H9 (cell line): ENCODE data around the gene GLS. TPM values are rescaled to one million over a fixed set of nuclear protein-coding genes. Genes with fewer than 3 reads are reported as not detected.

Experiments used
- DNase-seq: peaks from one replicate; pipeline ENCODE4 v3.0.0-alpha.2; 2017
- H2AFZ ChIP-seq: one replicate; pipeline ENCODE4 v1.6.1; 2013; ENCODE audit warnings: mild to moderate bottlenecking, low read length, control low read depth, moderate library complexity
- H2AK5ac ChIP-seq: 2 replicates; pipeline ENCODE4 v1.6.1; 2013; ENCODE audit warnings: low read length, control low read depth, mixed read lengths; ENCODE audit not compliant: insufficient read length
- H2BK120ac ChIP-seq: one replicate; pipeline ENCODE4 v1.6.1; 2013; ENCODE audit warnings: low read depth, mild to moderate bottlenecking, low read length, control low read depth, inconsistent platforms; ENCODE audit not compliant: poor library complexity, severe bottlenecking
- H2BK12ac ChIP-seq: 2 replicates; pipeline ENCODE4 v1.6.1; 2013; ENCODE audit warnings: low read length, control low read depth, mixed read lengths, low read depth; ENCODE audit not compliant: insufficient read length
- H2BK15ac ChIP-seq: 2 replicates; pipeline ENCODE4 v1.6.1; 2013; ENCODE audit warnings: low read depth, low read length, control low read depth
- H2BK20ac ChIP-seq: one replicate; pipeline ENCODE4 v1.6.1; 2013; ENCODE audit warnings: low read depth, mild to moderate bottlenecking, low read length, control low read depth, inconsistent platforms; ENCODE audit not compliant: poor library complexity, severe bottlenecking
- H2BK5ac ChIP-seq: 2 replicates; pipeline ENCODE4 v1.6.1; 2013; ENCODE audit warnings: low read length, control low read depth, mixed read lengths; ENCODE audit not compliant: insufficient read length
- H3K14ac ChIP-seq: 2 replicates; pipeline ENCODE4 v1.6.1; 2013; ENCODE audit warnings: low read length, control low read depth; ENCODE audit not compliant: insufficient read depth
- H3K18ac ChIP-seq: 2 replicates; pipeline ENCODE4 v1.6.1; 2013; ENCODE audit warnings: low read depth, mild to moderate bottlenecking, mixed read lengths, low read length, control low read depth; ENCODE audit not compliant: insufficient read length
- H3K23ac ChIP-seq: 2 replicates; pipeline ENCODE4 v1.6.1; 2013; ENCODE audit warnings: low read length, control low read depth, mixed read lengths, low read depth; ENCODE audit not compliant: insufficient read length
- H3K23me2 ChIP-seq: 2 replicates; pipeline ENCODE4 v1.6.1; 2013; ENCODE audit warnings: low read depth, mild to moderate bottlenecking, mixed read lengths, low read length, control low read depth; ENCODE audit not compliant: insufficient read length, poor library complexity, severe bottlenecking
- H3K27ac ChIP-seq: 2 replicates; pipeline ENCODE4 v1.5.1; 2013; ENCODE audit warnings: low read length, control low read depth, mixed read lengths, low read depth; ENCODE audit not compliant: insufficient read length
- H3K27me3 ChIP-seq: 2 replicates; pipeline ENCODE4 v1.6.1; 2013; ENCODE audit warnings: low read length, control low read depth, inconsistent platforms; ENCODE audit not compliant: insufficient read depth
- H3K4ac ChIP-seq: 2 replicates; pipeline ENCODE4 v1.6.1; 2013; ENCODE audit warnings: low read depth, mild to moderate bottlenecking, control low read depth, inconsistent platforms, low read length, moderate library complexity
- H3K4me1 ChIP-seq: 2 replicates; pipeline ENCODE4 v1.6.1; 2013; ENCODE audit warnings: low read length, control low read depth, inconsistent platforms; ENCODE audit not compliant: insufficient read depth
- H3K4me2 ChIP-seq: 2 replicates; pipeline ENCODE4 v1.6.1; 2013; ENCODE audit warnings: low read length, control low read depth, mixed read lengths; ENCODE audit not compliant: insufficient read length, insufficient read depth
- H3K56ac ChIP-seq: 2 replicates; pipeline ENCODE4 v1.6.1; 2013; ENCODE audit warnings: low read depth, mild to moderate bottlenecking, mixed read lengths, low read length, control low read depth; ENCODE audit not compliant: insufficient read length
- H3K79me1 ChIP-seq: 2 replicates; pipeline ENCODE4 v1.6.1; 2013; ENCODE audit warnings: low read depth, mild to moderate bottlenecking, moderate library complexity, low read length, control low read depth, inconsistent platforms; ENCODE audit not compliant: insufficient read depth, poor library complexity, severe bottlenecking
- H3K79me2 ChIP-seq: 2 replicates; pipeline ENCODE4 v1.6.1; 2013; ENCODE audit warnings: low read length, control low read depth, inconsistent platforms; ENCODE audit not compliant: insufficient read depth
- H3K9ac ChIP-seq: 2 replicates; pipeline ENCODE4 v1.6.1; 2013; ENCODE audit warnings: low read length, control low read depth, mixed read lengths; ENCODE audit not compliant: insufficient read length; ENCODE audit errors: extremely low read depth
- H3K9me3 ChIP-seq: one replicate; pipeline ENCODE4 v1.6.1; 2013; ENCODE audit warnings: low read depth, low read length, inconsistent platforms; ENCODE audit not compliant: control insufficient read depth
- H3T11ph ChIP-seq: one replicate; pipeline ENCODE4 v1.6.1; 2013; ENCODE audit warnings: mild to moderate bottlenecking, low read length, control low read depth, inconsistent platforms
- H4K20me1 ChIP-seq: one replicate; pipeline ENCODE4 v1.6.1; 2013; ENCODE audit not compliant: control insufficient read depth, insufficient read length, insufficient read depth
- H4K5ac ChIP-seq: 2 replicates; pipeline ENCODE4 v1.6.1; 2013; ENCODE audit warnings: low read depth, mild to moderate bottlenecking, mixed read lengths, low read length, control low read depth; ENCODE audit not compliant: insufficient read length
- H4K8ac ChIP-seq: replicated peaks from 2 replicates; pipeline ENCODE4 v1.6.1; 2013; ENCODE audit warnings: low read length, control low read depth, mixed read lengths, low read depth; ENCODE audit not compliant: insufficient read length
- H4K91ac ChIP-seq: 2 replicates; pipeline ENCODE4 v1.6.1; 2013; ENCODE audit warnings: low read depth, mild to moderate bottlenecking, moderate library complexity, mixed read lengths, low read length, control low read depth; ENCODE audit not compliant: insufficient read length
- H3K27ac Mint-ChIP-seq, 3 experiments: 2 replicates in 2 of 3; 3 replicates in 1 of 3; pipeline ENCODE4 v1.8.0; 2020 to 2021; ENCODE audit warnings: mixed read lengths in 3 of 3, mild to moderate bottlenecking in 1 of 3, moderate library complexity in 1 of 3
- H3K27me3 Mint-ChIP-seq: 2 replicates; pipeline ENCODE4 v1.8.0; 2021; ENCODE audit warnings: low read depth, mild to moderate bottlenecking, moderate library complexity, mixed read lengths
- H3K36me3 Mint-ChIP-seq, 3 experiments: 2 replicates in 2 of 3; 3 replicates in 1 of 3; pipeline ENCODE4 v1.8.0; 2020 to 2021; ENCODE audit warnings: low read depth in 3 of 3, mixed read lengths in 3 of 3; ENCODE audit not compliant: insufficient read depth in 1 of 3
- H3K4me1 Mint-ChIP-seq, 2 experiments: 2 replicates each; pipeline ENCODE4 v1.8.0; 2020; ENCODE audit warnings: mixed read lengths in 2 of 2
- H3K4me3 Mint-ChIP-seq, 2 experiments: 2 replicates in 1 of 2; 3 replicates in 1 of 2; pipeline ENCODE4 v1.8.0; 2020 to 2021; ENCODE audit warnings: mild to moderate bottlenecking in 2 of 2, mixed read lengths in 2 of 2, moderate library complexity in 1 of 2
- H3K9me3 Mint-ChIP-seq, 2 experiments: 2 replicates in 1 of 2; 3 replicates in 1 of 2; pipeline ENCODE4 v1.8.0; 2020; ENCODE audit warnings: mild to moderate bottlenecking in 2 of 2, mixed read lengths in 2 of 2, moderate library complexity in 1 of 2
- WGBS: extraction: QIAGEN DNeasy Blood & Tissue Kit; methylation state at CpG from one replicate; pipeline ENCODE4 v1.1.7; 2013; ENCODE audit warnings: missing lambda C conversion rate, low lambda C conversion rate, mixed read lengths; ENCODE audit not compliant: insufficient read length; ENCODE audit errors: extremely low coverage; 5-methylcytosine and 5-hydroxymethylcytosine counted together
- total RNA-seq: library from RNA; stranded (reverse); gene quantifications from 2 replicates; pipeline ENCODE4 v1.2.1, GENCODE V29; 2021
- TF ChIP-seq, protein P1 (sequence below): fragments of 200-600 bp; sonication (generic); conservative IDR thresholded peaks from 3 replicates; pipeline ENCODE4 v1.8.0; 2021; ENCODE audit warnings: antibody characterized with exemption, mild to moderate bottlenecking

Gene GLS
- total RNA-seq, 1 experiment from 2014 or later: 69.3 TPM

- Mint-ChIP-seq H3K27ac (no peak overlapping the region), H3K27me3 (no peaks in the 10 kb centered on the region), H3K9me3 (no peaks in the 10 kb centered on the region), H3K36me3 (no peaks in the 10 kb centered on the region), H3K4me1 (peaks cover 7% of the 10 kb centered on the region in 2 experiments; a peak in 3 of 4 replicates), H3K4me3 (no peak overlapping the region)
- Histone ChIP-seq H2BK20ac (no peak overlapping the region), H2BK5ac (no peak overlapping the region), H2BK120ac (no peak overlapping the region), H4K91ac (no peak overlapping the region), H3K9ac (no peak overlapping the region), H3K79me1 (no peaks in the 10 kb centered on the region), H3T11ph (no peak overlapping the region), H4K5ac (no peak overlapping the region), H3K56ac (no peak overlapping the region), H3K14ac (no peak overlapping the region), H3K18ac (no peak overlapping the region), H3K9me3 (no peaks in the 10 kb centered on the region), H2BK12ac (no peak overlapping the region), H3K4me1 (no peaks in the 10 kb centered on the region; the same call in none of the 2 replicates), H3K27me3 (no peaks in the 10 kb centered on the region), H2AK5ac (no peak overlapping the region), H3K27ac (no peak overlapping the region), H3K4me2 (no peak overlapping the region), H3K4ac (no peak overlapping the region), H3K23me2 (no peaks in the 10 kb centered on the region), H3K79me2 (no peaks in the 10 kb centered on the region), H2BK15ac (no peak overlapping the region), H3K23ac (no peak overlapping the region), H2AFZ (no peak overlapping the region), H4K8ac (no peak overlapping the region), H4K20me1 (no peaks in the 10 kb centered on the region)
- TF ChIP-seq, protein P1, sequence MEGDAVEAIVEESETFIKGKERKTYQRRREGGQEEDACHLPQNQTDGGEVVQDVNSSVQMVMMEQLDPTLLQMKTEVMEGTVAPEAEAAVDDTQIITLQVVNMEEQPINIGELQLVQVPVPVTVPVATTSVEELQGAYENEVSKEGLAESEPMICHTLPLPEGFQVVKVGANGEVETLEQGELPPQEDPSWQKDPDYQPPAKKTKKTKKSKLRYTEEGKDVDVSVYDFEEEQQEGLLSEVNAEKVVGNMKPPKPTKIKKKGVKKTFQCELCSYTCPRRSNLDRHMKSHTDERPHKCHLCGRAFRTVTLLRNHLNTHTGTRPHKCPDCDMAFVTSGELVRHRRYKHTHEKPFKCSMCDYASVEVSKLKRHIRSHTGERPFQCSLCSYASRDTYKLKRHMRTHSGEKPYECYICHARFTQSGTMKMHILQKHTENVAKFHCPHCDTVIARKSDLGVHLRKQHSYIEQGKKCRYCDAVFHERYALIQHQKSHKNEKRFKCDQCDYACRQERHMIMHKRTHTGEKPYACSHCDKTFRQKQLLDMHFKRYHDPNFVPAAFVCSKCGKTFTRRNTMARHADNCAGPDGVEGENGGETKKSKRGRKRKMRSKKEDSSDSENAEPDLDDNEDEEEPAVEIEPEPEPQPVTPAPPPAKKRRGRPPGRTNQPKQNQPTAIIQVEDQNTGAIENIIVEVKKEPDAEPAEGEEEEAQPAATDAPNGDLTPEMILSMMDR: no peak
- no CpG with 5 or more reads among the region's 3 CpGs for WGBS
- no peak for DNase-seq
These were observed 43.9 kb upstream of the GLS start for GRCh38 chr2:190836767-190837166.
